ENCODE measurements around the gene GATAD2A. TPM values are rescaled to one million over a fixed set of nuclear protein-coding genes. Genes with fewer than 3 reads are reported as not detected.

The GATAD2A gene
- total RNA-seq: 10 to 100 TPM; 20.2 to 23.7 TPM
- 10 to 100 TPM in 1 of 2 donors, 1 to 10 TPM in 1; 7.1 to 16.1 TPM for polyA plus RNA-seq

GRCh38 chr19:19404879-19405860 is at the start of gene GATAD2A:
GATAD2A (plus strand) TSS chr19:19405675; CDS start chr19:19465346, 59,671 bp downstream.
- H3K9ac ChIP-seq (ENCODE audit: low read depth in 1 of 2, low read length in 2 of 2): peak within 1 kb of the TSS; percentile 75 to 83
- H3K9me3 ChIP-seq (ENCODE audit: control insufficient read depth in 4 of 4, low read length in 3 of 4): no peaks in the 10 kb centered on the region
- no peaks in the 10 kb centered on the region for H3K27me3 ChIP-seq (ENCODE audit: control insufficient read depth in 4 of 4, insufficient read depth in 4 of 4, low read length in 3 of 4)
- H3K27ac ChIP-seq (ENCODE audit: low read depth in 1 of 2, low read length in 2 of 2): peak within 1 kb of the TSS; percentile 85 to 88
- DNase-seq (ENCODE audit: low spot score): peak; percentile 98
- peaks cover 9 to 32% (median 24%) of the 10 kb centered on the region in 4 donors for H3K4me1 ChIP-seq (ENCODE audit: control insufficient read depth in 4 of 4, insufficient read depth in 4 of 4, low read length in 3 of 4)
- TF ChIP-seq MAX (IDR thresholded peaks at IDR 0.05) (peak; percentile 17), FOXA1 (IDR thresholded peaks at IDR 0.05) (peak; percentile 28), NR2F2 (IDR thresholded peaks at IDR 0.05) (no peak), RAD21 (IDR thresholded peaks at IDR 0.05) (peak; percentile 35 to 63), RXRA (IDR thresholded peaks at IDR 0.05) (peak in 1 of 2 donors; percentile 11), ZBTB33 (IDR thresholded peaks at IDR 0.05) (no peak), REST (IDR thresholded peaks at IDR 0.05) (peak; percentile 12), CTCF (IDR thresholded peaks at IDR 0.05; ENCODE audit: low read depth, low read length, missing input control) (peak; percentile 26), GABPA (IDR thresholded peaks at IDR 0.05 in 1 of 2, conservative IDR thresholded peaks at IDR 0.05 in 1 of 2) (peak in 1 of 2 donors; percentile 75), JUND (IDR thresholded peaks at IDR 0.05) (no peak), HNF4G (IDR thresholded peaks at IDR 0.05) (no peak), SP1 (IDR thresholded peaks at IDR 0.05) (peak; percentile 66), EGR1 (IDR thresholded peaks at IDR 0.05; ENCODE audit: low read depth in 2 of 2) (peak; percentile 15), HNF4A (conservative IDR thresholded peaks at IDR 0.05) (no peak), FOXA2 (IDR thresholded peaks at IDR 0.05) (no peak)
- WGBS: 2% methylated on average over 90 of the region's 90 CpGs
- no peaks in the 10 kb centered on the region for H3K36me3 ChIP-seq (ENCODE audit: control insufficient read depth in 4 of 4, insufficient read depth in 3 of 4, low read depth in 1 of 4, low read length in 3 of 4)
- H3K4me3 ChIP-seq (ENCODE audit: low read depth in 1 of 3, low read length in 3 of 3): peak within 1 kb of the TSS; percentile 91 to 98 (median 92)
